ENCODE results near the gene RPA1.
"Not testable (repeated sequence)": the region's sequence is repeated elsewhere in the genome, so short reads cannot be mapped to it uniquely, and the experiment has no call there.

RPA1 gene

GRCh38 chr17:1880851-1881630, 51.2 kb downstream of the RPA1 start:
- DNase-seq = no peak

DNA sequence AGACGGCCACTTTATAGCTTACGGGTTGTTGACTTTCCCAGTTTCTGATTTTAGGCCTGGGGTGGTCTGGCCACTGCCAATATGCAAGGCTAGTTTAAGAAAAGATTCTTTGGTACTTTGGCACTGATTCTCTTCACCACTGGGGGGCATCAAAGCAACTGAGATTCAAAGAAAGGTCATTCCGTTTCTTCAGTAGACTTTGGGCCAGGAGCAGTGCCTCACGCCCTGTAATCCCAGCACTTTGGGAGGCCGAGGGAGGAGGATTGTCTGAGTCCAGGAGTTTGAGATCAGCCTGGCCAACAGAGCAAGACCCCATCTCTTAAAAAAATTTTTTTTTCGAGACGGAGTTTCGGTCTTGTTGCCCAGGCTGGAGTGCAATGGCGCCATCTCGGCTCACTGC, 53.0 kb downstream of the RPA1 start:
- DNase-seq = peak; percentile 26

GRCh38 chr17:1883536-1883935, 53.7 kb downstream of the RPA1 start:
- no peak for DNase-seq

DNA sequence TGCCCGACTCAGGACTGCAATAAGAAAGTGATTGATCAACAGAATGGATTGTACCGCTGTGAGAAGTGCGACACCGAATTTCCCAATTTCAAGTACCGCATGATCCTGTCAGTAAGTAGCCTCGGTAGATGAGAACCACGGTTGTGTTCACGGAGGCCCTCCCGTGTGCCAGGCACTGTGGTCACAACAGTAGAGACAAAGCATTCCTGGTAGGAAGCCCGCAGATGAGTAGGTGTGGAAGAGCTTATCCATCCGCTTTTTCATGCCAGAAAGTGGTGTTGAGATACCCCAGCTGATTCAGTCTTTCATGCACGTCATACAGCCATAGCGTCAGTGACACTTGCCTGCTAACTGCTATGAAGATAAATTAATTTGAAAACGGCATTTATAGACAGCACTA, 58.9 kb downstream of the RPA1 start:
- DNase-seq = no peak

DNA sequence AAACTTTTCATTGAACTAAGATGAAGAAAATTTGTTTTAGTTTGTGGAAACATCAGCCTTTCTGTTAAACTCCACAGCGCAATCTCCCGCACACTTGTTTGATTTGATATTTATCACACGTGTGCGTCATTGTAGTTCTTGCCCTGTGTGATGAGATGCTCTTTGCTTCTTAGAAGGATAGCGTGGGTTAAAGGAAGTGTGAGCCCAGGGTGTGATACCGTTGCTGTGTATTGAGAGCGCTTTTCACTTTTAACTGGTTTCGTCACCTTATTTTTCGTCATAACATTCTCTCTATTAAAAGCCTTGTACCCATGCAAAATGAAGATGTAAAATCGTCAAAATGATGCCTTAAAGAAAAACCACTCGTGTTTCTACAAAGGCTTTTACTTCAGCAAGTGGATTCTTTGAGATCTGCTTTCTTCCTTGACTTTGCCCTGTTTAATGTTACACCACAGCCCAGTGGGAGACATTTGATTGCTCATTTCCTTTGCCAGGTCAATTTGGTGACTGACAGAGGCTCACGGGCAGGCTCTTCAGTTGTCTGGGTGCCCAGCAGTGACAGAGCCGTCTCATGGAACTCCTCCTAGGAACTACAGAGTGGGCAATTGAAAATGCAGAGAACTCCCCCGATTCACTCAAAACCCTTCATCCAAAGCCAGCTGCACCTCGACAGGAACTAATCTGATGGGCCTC, 61.1 kb downstream of the RPA1 start:
- peak; percentile 41 for DNase-seq

DNA sequence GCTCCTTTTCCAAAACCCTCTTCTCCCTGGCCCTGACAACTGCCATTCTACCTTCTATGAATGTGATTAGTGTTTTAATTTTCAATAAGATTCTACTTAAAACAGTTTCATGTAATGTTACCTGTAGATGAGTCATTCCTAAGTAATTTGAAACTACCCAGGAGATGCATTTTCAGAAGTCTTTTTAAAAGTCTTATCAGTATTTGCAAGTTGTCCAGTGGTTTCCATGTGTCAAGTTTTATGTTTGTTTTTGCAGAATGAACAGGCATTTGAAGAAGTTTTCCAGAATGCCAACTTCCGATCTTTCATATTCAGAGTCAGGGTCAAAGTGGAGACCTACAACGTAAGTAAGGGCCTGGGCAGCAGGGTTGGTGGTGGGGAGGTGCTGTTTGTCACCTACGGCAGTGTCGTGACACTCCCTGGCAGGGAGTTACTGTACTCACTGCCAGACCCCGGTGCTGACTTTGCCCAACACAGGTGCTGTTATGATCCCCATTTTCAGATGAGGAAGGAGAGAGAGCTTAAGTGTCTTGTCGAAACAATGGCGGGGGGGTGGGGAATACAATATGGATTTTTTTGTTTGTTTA, 65.0 kb downstream of the RPA1 start:
- DNase-seq = no peak

- DNase-seq = not testable (repeated sequence)
These were observed 65.7 kb downstream of the RPA1 start for GRCh38 chr17:1895479-1895878.

GRCh38 chr17:1896243-1897104, 66.7 kb downstream of the RPA1 start:
- DNase-seq = no peak

GRCh38 chr17:1897105-1897656, 67.4 kb downstream of the RPA1 start:
- DNase-seq = no peak

DNA sequence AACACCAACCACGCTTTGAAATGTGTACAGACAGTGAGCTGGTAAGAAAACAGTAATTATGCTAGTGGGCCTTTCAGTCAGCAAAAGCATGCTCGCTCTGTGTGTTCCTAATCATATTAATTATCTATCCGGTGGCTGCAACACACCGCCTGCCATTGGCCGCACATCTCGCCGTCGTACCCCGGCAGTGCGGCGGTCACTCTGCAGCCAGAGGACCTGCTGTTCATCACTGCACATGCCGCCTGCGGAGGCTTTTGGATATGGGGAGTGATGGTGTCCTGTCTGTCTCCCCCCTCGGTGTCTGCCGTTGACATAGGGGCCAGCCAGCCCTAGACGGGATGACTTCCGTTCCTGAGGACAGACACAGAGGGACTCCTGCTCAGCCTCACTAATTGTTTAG, 68.5 kb downstream of the RPA1 start:
- no peak for DNase-seq

- DNase-seq = no peak
These were observed 69.1 kb downstream of the RPA1 start for GRCh38 chr17:1898872-1899271.

GRCh38 chr17:1899403-1900000, 69.7 kb downstream of the RPA1 start:
- DNase-seq = no peak

- DNase-seq = no peak
These were observed 74.7 kb downstream of the RPA1 start for GRCh38 chr17:1904273-1905182.

DNA sequence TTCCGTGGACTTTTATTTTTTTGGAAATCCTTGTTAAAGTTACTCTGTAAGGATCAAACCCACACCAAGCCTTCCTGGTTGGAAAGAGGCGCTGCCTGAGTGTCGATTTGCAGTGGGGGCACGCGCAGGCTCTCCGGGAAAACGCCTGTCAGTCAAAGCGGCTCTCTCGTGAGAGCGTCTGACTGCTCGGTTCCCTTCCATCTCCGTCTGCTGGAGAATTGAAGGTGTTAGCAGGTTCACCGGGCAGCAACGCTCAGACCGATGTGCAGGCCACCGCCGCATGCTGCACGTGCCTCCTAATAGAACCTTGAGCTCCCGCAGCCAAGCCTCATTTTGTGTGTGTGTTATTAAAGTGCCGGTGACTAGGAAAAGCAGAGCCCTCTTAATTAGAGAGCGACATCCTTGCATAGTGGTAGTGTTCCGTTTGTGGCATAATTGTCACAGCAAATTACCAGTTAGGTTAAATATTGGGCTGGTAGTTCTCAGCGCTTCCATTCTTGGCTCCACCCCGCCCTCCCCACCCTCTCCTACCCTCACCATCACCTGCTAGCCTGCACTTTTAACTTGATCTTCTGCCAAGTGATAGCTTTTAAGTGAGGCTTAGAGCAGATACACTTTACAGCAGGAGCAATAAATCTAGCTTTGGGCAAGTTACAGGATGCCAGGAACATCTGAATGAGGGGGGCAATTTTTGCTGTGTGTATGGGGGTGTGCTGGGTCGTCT, 75.5 kb downstream of the RPA1 start:
- no peak for DNase-seq

DNA sequence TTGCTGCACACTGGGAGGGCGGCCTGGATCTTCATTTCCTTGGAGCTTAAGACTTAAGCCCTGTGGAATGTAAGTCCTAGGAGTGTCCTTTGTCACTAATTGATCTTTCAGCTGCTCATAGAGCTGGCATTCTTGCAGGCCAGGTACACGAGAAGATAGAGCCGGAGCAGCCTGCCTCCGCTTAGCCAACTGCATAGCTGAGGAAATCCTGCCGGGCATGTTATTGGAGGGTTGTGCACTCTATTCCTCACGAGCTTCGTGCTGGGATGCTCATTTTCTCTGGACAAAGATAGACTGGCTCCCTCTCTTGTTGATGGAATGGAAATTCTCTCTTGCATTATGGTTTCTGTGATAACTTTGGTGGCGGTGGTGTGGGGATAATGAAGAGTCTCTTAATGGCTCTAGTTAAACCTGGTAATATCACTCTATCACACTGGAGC, 76.9 kb downstream of the RPA1 start:
- DNase-seq = no peak

- no peak for DNase-seq
These were observed 77.4 kb downstream of the RPA1 start for GRCh38 chr17:1907216-1907631.

DNA sequence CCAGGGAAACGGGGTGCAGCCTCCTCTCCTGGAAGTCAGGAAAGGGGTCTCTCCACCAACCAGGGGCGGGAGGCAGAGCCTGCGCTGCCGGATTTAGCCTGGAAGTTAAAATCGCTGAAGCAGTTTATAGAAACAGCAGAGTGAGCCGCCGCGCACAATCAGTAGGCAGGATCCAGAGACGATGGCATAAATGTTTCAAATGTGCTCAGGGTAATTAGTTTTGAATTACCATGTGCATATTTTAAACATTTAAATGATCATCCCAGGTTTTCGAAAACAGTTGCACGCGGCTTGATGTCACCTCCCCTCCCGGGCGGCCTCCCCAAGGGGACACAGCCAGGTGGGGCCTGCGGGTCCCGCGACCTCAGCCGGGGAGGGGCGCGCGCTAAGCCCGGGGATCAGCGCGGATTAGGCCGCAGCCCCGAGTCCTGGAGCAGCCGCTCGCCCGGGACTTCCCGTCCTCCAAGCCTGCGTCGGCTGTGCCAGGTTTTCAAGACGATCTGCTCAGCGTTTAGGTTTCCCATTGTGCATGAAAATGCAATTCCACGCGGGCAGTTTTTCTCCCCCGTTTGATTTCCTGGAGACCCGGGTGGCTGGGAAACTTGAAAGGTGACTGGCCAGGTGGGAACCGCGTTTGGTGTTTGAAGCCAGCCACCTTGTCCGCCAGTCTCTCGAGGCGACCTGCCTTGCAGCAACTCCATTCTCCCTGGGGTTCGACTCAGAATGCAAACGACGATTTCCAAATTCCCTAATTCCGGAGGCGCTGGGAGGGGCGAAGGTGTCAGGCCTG, 78.3 kb downstream of the RPA1 start:
- no peak for DNase-seq

- DNase-seq = peak; percentile 16
These were observed 79.0 kb downstream of the RPA1 start for GRCh38 chr17:1908699-1909309.

GRCh38 chr17:1909985-1910384, 80.2 kb downstream of the RPA1 start:
- no peak for DNase-seq
